Body of pancreas (tissue), 4 donors: ENCODE results near the gene CKB. TPM values are rescaled to one million over a fixed set of nuclear protein-coding genes. Genes with fewer than 3 reads are reported as not detected.

Experiments used
- ATAC-seq: fragments of 150-250 bp; one replicate; pipeline ENCODE4 v1.9.1; 2016
- DNase-seq, 4 donors: peaks; one replicate each; pipeline ENCODE4 v3.0.0-alpha.2; 2019
- H3K27ac ChIP-seq, 4 donors: fragments of 200-600 bp; sonication (generic); 1 replicate in 3 of 4; 2 replicates in 1 of 4; pipeline versions ENCODE4 v1.5.1 to v1.6.1; 2016 to 2019; ENCODE audit warnings: mild to moderate bottlenecking in 1 of 4, mixed read lengths in 1 of 4, moderate library complexity in 1 of 4
- H3K27me3 ChIP-seq, 2 donors: fragments of 200-600 bp; sonication (generic); one replicate each; pipeline ENCODE4 v1.6.0; 2016; ENCODE audit warnings: mild to moderate bottlenecking in 1 of 2
- H3K36me3 ChIP-seq, 2 donors: fragments of 200-600 bp; sonication (generic); replicated peaks in 1 of 2; 2 replicates each; pipeline ENCODE4 v1.5.1; 2016; ENCODE audit warnings: low read depth in 2 of 2; ENCODE audit not compliant: insufficient read depth in 1 of 2
- H3K4me1 ChIP-seq: fragments of 200-600 bp; sonication (generic); one replicate; pipeline ENCODE4 v1.6.0; 2016
- H3K4me3 ChIP-seq, 2 donors: fragments of 200-600 bp; sonication (generic); 1 replicate in 1 of 2; 2 replicates in 1 of 2; pipeline ENCODE4 v1.5.1; 2016 to 2019
- H3K9me3 ChIP-seq, 3 donors: fragments of 200-600 bp; sonication (generic); 1 replicate in 2 of 3; 2 replicates in 1 of 3; pipeline ENCODE4 v1.5.1; 2016
- POLR2A ChIP-seq, 3 donors: fragments of 450-650 bp; IDR thresholded peaks; one replicate each; pipeline ENCODE4 v1.6.1; 2016; ENCODE audit warnings: antibody characterized with exemption in 3 of 3, mild to moderate bottlenecking in 2 of 3
- WGBS, 2 donors: methylation state at CpG; one replicate each; pipeline ENCODE4 v1.1.5; 2017; 5-methylcytosine and 5-hydroxymethylcytosine counted together
- intact Hi-C: fragments of 100-400 bp; cut with DNase I; formaldehyde crosslinking; loops from one replicate; pipeline ENCODE4 v1.15.1; 2023
- total RNA-seq, 2 donors: library from RNA; depleted of rRNA; stranded (reverse); fragments of >200 nt; gene quantifications; one replicate each; pipeline ENCODE4 v1.1.0, GENCODE V29; 2016
- TF ChIP-seq, protein P1 (sequence below), 7 experiments: fragments of 450-650 bp in 4 of 7; fragments of 200-600 bp in 3 of 7; sonication (generic) in 3 of 7; IDR thresholded peaks; one replicate each; pipeline ENCODE4 v1.5.1; 2016 to 2019; ENCODE audit warnings: antibody characterized with exemption in 7 of 7

The CKB gene
- total RNA-seq, 2 donors from 2014 or later = 92.1 to 146 TPM

DNA sequence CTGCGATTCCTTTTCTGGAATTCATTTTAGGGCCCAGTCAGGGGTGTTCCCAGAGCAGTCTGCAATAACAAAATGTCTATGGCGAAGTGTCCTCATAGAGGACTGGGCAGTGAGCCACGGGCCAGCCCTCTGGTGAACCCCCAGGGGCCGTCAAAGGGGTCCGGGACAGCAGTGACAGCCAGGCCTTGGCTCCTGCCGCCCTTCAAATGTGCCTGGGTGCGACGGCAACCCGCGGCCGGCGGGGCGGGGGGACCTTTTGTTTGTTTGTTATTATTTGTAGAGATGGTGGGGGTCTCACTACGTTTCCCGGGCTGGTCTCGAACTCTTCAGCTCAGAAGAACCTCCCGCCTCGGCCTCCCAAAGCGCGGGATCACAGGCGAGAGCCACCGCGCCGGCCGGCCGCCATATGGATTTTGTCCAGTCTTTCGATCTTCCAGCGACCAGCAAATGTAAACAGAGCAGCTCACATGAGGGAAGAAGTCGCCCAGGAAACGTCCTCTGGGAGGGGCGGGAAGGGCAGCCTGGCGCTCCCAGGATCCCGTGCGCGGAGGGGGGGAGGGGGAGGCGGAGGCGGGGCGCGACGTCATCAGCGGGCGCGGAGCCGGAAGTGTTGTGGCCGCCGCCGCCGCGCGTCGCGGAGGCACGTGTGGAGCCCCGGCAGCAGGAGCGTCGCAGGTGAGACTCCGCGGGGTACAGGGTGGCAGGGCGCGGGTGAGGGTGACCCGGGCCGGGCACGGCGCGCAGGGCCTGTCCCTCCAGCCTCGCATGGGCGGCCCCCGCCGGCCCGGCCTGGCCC, 6.2 kb upstream of the CKB start, which contains the start of gene TRMT61A:
Gene TRMT61A, plus strand, starts transcription at position 610 of the 796 bp plus-strand sequence. CDS start 783 bp downstream, outside the sequence.
- WGBS, 2 donors = 1 to 5% methylated on average over 7 to 68 of the region's 70 CpGs
- H3K27me3 ChIP-seq = no peaks in the 10 kb centered on the region
- ATAC-seq (peak; percentile 95), DNase-seq (peak; percentile 92 to 96 (median 94))
- intact Hi-C loops = no loop called here
- H3K4me1 ChIP-seq = peaks cover 70% of the 10 kb centered on the region
- H3K4me3 ChIP-seq = peak within 1 kb of the TSS; percentile 32 to 95
- no peaks in the 10 kb centered on the region for H3K9me3 ChIP-seq
- TF ChIP-seq, protein P1, sequence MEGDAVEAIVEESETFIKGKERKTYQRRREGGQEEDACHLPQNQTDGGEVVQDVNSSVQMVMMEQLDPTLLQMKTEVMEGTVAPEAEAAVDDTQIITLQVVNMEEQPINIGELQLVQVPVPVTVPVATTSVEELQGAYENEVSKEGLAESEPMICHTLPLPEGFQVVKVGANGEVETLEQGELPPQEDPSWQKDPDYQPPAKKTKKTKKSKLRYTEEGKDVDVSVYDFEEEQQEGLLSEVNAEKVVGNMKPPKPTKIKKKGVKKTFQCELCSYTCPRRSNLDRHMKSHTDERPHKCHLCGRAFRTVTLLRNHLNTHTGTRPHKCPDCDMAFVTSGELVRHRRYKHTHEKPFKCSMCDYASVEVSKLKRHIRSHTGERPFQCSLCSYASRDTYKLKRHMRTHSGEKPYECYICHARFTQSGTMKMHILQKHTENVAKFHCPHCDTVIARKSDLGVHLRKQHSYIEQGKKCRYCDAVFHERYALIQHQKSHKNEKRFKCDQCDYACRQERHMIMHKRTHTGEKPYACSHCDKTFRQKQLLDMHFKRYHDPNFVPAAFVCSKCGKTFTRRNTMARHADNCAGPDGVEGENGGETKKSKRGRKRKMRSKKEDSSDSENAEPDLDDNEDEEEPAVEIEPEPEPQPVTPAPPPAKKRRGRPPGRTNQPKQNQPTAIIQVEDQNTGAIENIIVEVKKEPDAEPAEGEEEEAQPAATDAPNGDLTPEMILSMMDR (IDR thresholded peaks at IDR 0.05) = peak in 1 of 7 experiments; percentile 0
- TF ChIP-seq POLR2A (IDR thresholded peaks at IDR 0.05) = peak in 2 of 3 donors; percentile 65 to 68
- peaks cover 0 to 3% of the 10 kb centered on the region in 2 donors for H3K36me3 ChIP-seq
- H3K27ac ChIP-seq = peak within 1 kb of the TSS; percentile 82 to 93 (median 87)

DNA sequence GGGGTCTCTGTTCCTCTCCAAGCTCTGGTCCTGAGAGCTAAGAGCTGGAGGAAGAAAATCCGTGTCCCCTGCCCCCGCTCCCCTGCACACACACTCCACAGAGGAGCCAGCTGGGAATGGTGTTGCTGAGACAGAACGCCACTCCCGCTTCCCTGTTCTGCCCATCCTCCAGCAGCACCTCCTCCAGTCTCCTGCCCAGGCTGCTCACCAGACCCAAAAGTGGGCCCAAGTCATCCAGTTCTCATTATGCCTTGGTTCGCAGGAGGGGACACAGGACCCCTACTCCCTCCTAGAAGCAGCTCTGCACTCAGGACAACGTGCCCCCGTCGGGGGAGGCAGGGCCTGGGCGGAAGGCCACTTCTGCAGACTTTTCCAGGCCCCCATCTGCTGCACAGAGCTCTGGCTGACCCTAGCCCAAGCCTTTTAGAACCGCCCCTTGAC, 5.5 kb upstream of the CKB start:
- no peaks in the 10 kb centered on the region for H3K9me3 ChIP-seq
- ATAC-seq (no peak), DNase-seq (peak in 2 of 4 donors; percentile 49 to 51)
- peak overlapping the region; percentile 82 to 93 (median 87) for H3K27ac ChIP-seq
- intact Hi-C loops = no loop called here
- WGBS, 2 donors = 54 to 57% methylated on average over 5 to 10 of the region's 10 CpGs
- TF ChIP-seq POLR2A (IDR thresholded peaks at IDR 0.05) = no peak
- TF ChIP-seq, protein P1 (IDR thresholded peaks at IDR 0.05) = no peak
- peaks cover 74% of the 10 kb centered on the region for H3K4me1 ChIP-seq
- H3K4me3 ChIP-seq = peak overlapping the region; percentile 1 to 10
- peaks cover 0 to under 1% of the 10 kb centered on the region in 2 donors for H3K36me3 ChIP-seq
- H3K27me3 ChIP-seq = no peaks in the 10 kb centered on the region

DNA sequence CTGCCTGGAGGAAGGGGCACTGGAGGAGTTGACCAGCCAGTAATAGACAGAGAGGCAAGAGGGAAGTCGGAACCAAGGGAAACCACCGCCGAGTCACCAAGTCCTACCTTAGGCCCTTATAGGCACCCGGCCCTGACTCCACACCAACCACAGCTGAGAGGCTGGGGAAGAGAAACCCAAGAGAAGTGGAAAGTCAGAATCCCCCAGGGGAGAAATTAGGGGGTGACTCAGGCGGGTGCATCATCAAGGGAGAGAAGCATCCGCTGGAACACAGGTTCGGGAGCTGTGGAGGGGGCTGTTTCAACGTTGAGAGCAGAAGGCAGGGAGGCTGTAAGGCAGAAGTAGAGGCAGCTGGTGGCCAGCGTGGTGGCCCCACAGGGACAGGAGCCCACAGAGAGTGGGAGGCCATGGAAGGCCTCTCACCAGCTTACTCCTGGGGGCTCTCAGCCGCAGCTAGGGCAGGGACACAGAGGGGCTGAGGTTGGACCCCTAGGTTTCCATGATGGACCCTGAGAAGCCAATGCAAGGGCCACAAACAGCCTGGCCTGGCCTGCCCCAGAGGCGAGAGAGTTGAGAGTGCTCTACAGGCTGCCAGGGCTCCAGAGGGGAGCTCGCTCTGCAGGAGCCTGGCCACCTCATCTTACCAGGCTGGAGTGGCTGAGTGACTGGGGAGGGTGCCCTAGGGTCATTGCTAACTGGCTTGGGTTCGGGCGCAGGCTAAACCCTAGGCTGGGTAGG, 4.9 kb upstream of the CKB start:
- intact Hi-C loops = no loop called here
- DNase-seq (no peak), ATAC-seq (no peak)
- Histone ChIP-seq H3K27me3 (no peaks in the 10 kb centered on the region), H3K4me1 (peaks cover 80% of the 10 kb centered on the region), H3K36me3 (no peaks in the 10 kb centered on the region), H3K4me3 (no peak overlapping the region), H3K27ac (peak overlapping the region; percentile 82 to 93 (median 87)), H3K9me3 (no peaks in the 10 kb centered on the region)
- 85 to 86% methylated on average over 11 to 14 of the region's 14 CpGs for WGBS, 2 donors
- TF ChIP-seq POLR2A (IDR thresholded peaks at IDR 0.05) = no peak
- TF ChIP-seq, protein P1 (IDR thresholded peaks at IDR 0.05) = no peak

DNA sequence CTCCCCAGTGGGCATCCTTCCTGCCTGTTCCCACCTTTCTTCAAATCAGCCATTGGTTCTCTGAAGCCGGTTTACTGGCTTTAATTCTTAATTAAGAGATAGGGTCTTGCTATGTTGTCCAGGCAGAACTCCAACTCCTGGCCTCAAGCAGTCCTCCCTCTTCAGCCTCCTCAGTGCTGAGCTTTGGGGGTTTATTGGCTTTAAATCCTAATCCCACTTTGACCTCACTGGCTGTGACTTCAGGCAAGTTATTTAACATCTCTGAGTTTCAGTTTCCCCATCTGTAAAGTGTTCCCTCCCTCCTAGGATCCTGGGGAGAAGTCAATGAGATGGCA, 4.3 kb upstream of the CKB start:
- Histone ChIP-seq H3K36me3 (no peaks in the 10 kb centered on the region), H3K4me1 (peaks cover 85% of the 10 kb centered on the region), H3K27ac (peak overlapping the region in 2 of 4 donors; percentile 89 to 93), H3K9me3 (no peaks in the 10 kb centered on the region), H3K4me3 (no peak overlapping the region), H3K27me3 (no peaks in the 10 kb centered on the region)
- 83 to 87% methylated on average over 1 of the region's 1 CpG for WGBS, 2 donors
- DNase-seq (no peak), ATAC-seq (no peak)
- intact Hi-C loops = no loop called here
- TF ChIP-seq, protein P1 (IDR thresholded peaks at IDR 0.05) = no peak
- no peak for TF ChIP-seq POLR2A (IDR thresholded peaks at IDR 0.05)
